OCI-LY3 (cell line): ENCODE results near the gene STARD13.
A peak's percentile ranks its signal among the peaks of the same experiment; 100 is the strongest.

ENCODE experiments used
- H2AFZ ChIP-seq: fragments of 200-600, 300-600 bp; shearing (Covaris generic); 2 replicates; pipeline ENCODE4 v1.6.0; 2014; ENCODE audit warnings: antibody characterized with exemption, low read depth, low read length
- H3K27ac ChIP-seq: fragments of 200-600, 300-600 bp; sonication (generic); 2 replicates; pipeline ENCODE4 v1.5.1; 2014; ENCODE audit warnings: mild to moderate bottlenecking, low read length, moderate library complexity, mixed read lengths
- H3K27me3 ChIP-seq: fragments of 200-600, 300-600 bp; sonication (generic); 2 replicates; pipeline ENCODE4 v1.6.1; 2014; ENCODE audit warnings: low read depth, low read length, mixed read lengths
- H3K36me3 ChIP-seq: fragments of 200-600, 300-600 bp; sonication (generic); replicated peaks from 2 replicates; pipeline ENCODE3; 2014; ENCODE audit warnings: low read depth, low read length, mixed read lengths
- H3K4me1 ChIP-seq: fragments of 300-600, 200-600 bp; sonication (generic); 2 replicates; pipeline ENCODE4 v1.6.1; 2014; ENCODE audit warnings: low read length, mixed read lengths
- H3K4me2 ChIP-seq: fragments of 200-600, 300-600 bp; sonication (generic); 2 replicates; pipeline ENCODE4 v1.6.1; 2014; ENCODE audit warnings: low read length, mixed read lengths
- H3K4me3 ChIP-seq: fragments of 300-600, 200-600 bp; sonication (generic); 2 replicates; pipeline ENCODE4 v1.5.1; 2014; ENCODE audit warnings: antibody characterized with exemption, mild to moderate bottlenecking, low read length, moderate library complexity
- H3K79me2 ChIP-seq: fragments of 300-600, 200-600 bp; shearing (Covaris generic); 2 replicates; pipeline ENCODE4 v1.6.1; 2014; ENCODE audit warnings: mild to moderate bottlenecking, low read length, mixed read lengths
- H3K9ac ChIP-seq: fragments of 300-600, 200-600 bp; shearing (Covaris generic); 2 replicates; pipeline ENCODE4 v1.6.0; 2014; ENCODE audit warnings: mild to moderate bottlenecking, low read length, moderate library complexity
- H3K9me3 ChIP-seq: fragments of 200-600, 300-600 bp; shearing (Covaris generic); 2 replicates; pipeline ENCODE4 v1.6.1; 2014; ENCODE audit warnings: low read length, mixed read lengths; ENCODE audit not compliant: insufficient read depth
- H4K20me1 ChIP-seq: fragments of 200-600, 300-600 bp; sonication (generic); 2 replicates; pipeline ENCODE4 v1.6.1; 2016; ENCODE audit warnings: low read length, mixed read lengths; ENCODE audit not compliant: insufficient read depth
- EZH2phosphoT487 ChIP-seq: fragments of 200-600 bp; shearing (Covaris generic); IDR thresholded peaks from 2 replicates; pipeline ENCODE4 v1.6.1; 2018; ENCODE audit warnings: antibody characterized with exemption, mixed run types, low read depth
- TF ChIP-seq, protein P1 (sequence below): fragments of 200-600, 300-600 bp; sonication (generic); IDR thresholded peaks from 2 replicates; pipeline ENCODE4 v1.5.1; 2014; ENCODE audit warnings: antibody characterized with exemption, low read length, low read depth

The STARD13 gene

DNA sequence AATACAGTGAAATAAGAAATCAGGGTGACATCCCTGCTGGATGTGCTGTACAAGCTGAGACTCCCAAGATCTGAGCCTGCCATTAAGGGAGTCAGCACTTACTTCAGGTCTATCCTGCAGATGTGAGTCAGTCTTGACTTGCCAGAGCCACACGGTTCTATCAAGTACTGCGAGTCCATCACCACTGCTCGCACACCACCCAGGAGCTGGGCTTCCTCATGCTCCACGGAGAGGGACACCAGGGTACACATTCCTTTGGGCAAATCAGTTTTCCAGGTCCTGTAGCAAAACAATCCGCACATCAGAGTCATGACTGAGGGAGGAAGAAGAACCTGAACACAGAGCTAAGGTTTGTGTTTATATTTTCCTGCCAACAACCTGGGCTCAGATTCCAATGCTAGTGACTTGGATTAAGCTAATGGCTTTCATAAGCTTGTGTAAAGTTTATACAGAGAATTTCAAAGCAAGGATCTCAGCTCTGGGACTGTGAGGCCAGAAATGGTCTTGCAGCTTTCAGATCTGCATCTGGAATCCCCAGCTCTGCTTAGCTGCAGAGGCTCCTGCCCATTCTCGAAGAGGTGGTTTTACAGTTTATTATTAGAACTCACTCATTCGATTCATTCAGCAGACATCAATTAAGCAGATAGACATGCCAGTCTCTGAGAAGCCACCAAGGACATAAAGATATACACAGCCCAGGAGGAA lies 178.7 kb downstream of the STARD13 start:
- Histone ChIP-seq H3K4me2 (peak overlapping the region; percentile 60), H4K20me1 (no peaks in the 10 kb centered on the region), H3K4me1 (peaks cover 64% of the 10 kb centered on the region), H3K4me3 (peak overlapping the region; percentile 12; the same call in 1 of the 2 replicates), H3K9ac (0 out of 2 replicates have a peak overlapping the region, but pooled peaks have one; percentile 12), H3K9me3 (no peaks in the 10 kb centered on the region), H3K27me3 (no peaks in the 10 kb centered on the region), H3K27ac (0 out of 2 replicates have a peak overlapping the region, but pooled peaks have one; percentile 12), H3K36me3 (no peaks in the 10 kb centered on the region), H3K79me2 (no peaks in the 10 kb centered on the region), H2AFZ (no peak overlapping the region)
- TF ChIP-seq, protein P1, sequence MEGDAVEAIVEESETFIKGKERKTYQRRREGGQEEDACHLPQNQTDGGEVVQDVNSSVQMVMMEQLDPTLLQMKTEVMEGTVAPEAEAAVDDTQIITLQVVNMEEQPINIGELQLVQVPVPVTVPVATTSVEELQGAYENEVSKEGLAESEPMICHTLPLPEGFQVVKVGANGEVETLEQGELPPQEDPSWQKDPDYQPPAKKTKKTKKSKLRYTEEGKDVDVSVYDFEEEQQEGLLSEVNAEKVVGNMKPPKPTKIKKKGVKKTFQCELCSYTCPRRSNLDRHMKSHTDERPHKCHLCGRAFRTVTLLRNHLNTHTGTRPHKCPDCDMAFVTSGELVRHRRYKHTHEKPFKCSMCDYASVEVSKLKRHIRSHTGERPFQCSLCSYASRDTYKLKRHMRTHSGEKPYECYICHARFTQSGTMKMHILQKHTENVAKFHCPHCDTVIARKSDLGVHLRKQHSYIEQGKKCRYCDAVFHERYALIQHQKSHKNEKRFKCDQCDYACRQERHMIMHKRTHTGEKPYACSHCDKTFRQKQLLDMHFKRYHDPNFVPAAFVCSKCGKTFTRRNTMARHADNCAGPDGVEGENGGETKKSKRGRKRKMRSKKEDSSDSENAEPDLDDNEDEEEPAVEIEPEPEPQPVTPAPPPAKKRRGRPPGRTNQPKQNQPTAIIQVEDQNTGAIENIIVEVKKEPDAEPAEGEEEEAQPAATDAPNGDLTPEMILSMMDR, result no peak
- no peak for TF ChIP-seq EZH2phosphoT487

DNA sequence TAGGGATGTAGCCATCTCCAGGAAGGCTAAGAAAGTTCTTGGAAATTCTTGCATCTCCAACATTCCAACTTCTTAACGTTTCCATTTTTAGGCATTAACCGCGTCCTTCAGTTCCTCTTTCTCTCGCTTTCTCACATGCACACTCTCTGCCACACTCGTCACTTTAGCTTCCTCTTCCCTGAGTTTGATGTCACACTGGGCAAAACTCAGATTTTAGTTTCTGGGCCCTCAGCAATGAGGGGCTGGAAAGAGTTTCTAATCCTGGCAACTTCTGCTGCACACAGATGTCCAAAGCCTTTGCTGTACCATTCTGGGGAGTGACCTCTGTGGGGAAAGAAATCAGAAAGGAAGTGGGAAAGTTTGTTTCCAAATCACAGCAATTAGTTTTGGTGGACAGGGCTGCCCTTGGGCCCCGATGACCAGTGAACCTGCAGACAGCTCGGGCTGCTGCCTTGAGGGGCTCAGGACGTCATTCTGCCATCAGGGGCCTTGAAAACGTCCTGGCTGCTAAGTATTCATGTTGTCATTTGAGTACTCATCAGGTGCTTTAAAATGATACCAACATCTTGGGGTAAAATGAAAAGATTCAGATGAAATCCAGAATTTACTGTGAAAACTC lies 180.1 kb downstream of the STARD13 start:
- TF ChIP-seq, protein P1, result no peak
- no peak for TF ChIP-seq EZH2phosphoT487
- H4K20me1 ChIP-seq, result no peaks in the 10 kb centered on the region
- no peaks in the 10 kb centered on the region for H3K9me3 ChIP-seq
- H3K27me3 ChIP-seq, result no peaks in the 10 kb centered on the region
- H2AFZ ChIP-seq, result peak overlapping the region; percentile 31; the same call in 1 of the 2 replicates
- no peaks in the 10 kb centered on the region for H3K36me3 ChIP-seq
- H3K27ac ChIP-seq, result no peak overlapping the region
- no peaks in the 10 kb centered on the region for H3K79me2 ChIP-seq
- H3K4me1 ChIP-seq, result peaks cover 51% of the 10 kb centered on the region
- H3K4me2 ChIP-seq, result peak overlapping the region; percentile 64
- H3K9ac ChIP-seq, result no peak overlapping the region
- 0 out of 2 replicates have a peak overlapping the region, but pooled peaks have one; percentile 6 for H3K4me3 ChIP-seq

DNA sequence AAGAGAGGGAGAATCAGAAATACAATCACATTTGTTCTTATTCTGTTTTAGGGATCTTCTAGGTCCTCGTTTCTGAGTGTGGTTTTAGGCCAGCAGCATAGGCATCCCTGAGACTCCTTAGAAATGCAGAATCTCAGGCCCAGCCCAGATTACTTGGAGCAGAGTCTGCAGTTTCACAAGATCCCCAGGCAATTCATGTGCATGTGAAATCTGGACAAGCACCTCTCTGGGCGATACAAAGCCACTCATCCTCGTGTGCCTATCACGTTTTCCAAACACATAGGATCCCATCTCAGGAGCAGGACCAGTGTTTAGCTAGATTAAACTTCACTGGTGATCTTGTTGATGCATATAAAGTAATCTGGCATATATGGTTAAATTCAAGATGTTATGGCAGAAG lies 182.1 kb downstream of the STARD13 start:
- H3K9ac ChIP-seq, result no peak overlapping the region
- H2AFZ ChIP-seq, result no peak overlapping the region
- no peak for TF ChIP-seq EZH2phosphoT487
- TF ChIP-seq, protein P1, result no peak
- H4K20me1 ChIP-seq, result no peaks in the 10 kb centered on the region
- H3K4me1 ChIP-seq, result peaks cover 32% of the 10 kb centered on the region
- no peak overlapping the region for H3K4me3 ChIP-seq
- H3K36me3 ChIP-seq, result no peaks in the 10 kb centered on the region
- no peaks in the 10 kb centered on the region for H3K27me3 ChIP-seq
- H3K9me3 ChIP-seq, result no peaks in the 10 kb centered on the region
- H3K79me2 ChIP-seq, result no peaks in the 10 kb centered on the region
- no peak overlapping the region for H3K4me2 ChIP-seq
- no peak overlapping the region for H3K27ac ChIP-seq

- Histone ChIP-seq H3K27me3 (no peaks in the 10 kb centered on the region), H3K4me2 (no peak overlapping the region), H3K36me3 (no peaks in the 10 kb centered on the region), H3K4me1 (peaks cover 28% of the 10 kb centered on the region), H3K79me2 (no peaks in the 10 kb centered on the region), H3K9me3 (no peaks in the 10 kb centered on the region), H3K4me3 (no peak overlapping the region), H3K9ac (no peak overlapping the region), H3K27ac (no peak overlapping the region), H2AFZ (no peak overlapping the region), H4K20me1 (no peaks in the 10 kb centered on the region)
- no peak for TF ChIP-seq EZH2phosphoT487
- TF ChIP-seq, protein P1, result no peak
Measured at GRCh38 chr13:33101835-33102234, 183.7 kb downstream of the STARD13 start.
